AG09319 (cell line): Measurements from ENCODE around the gene KIF12.

Experiments used
- DNase-seq: peaks from one replicate; pipeline ENCODE4 v3.0.0-alpha.2; 2010; ENCODE audit warnings: low read depth; ENCODE audit errors: extremely low read depth
- CTCF ChIP-seq: IDR thresholded peaks from 2 replicates; pipeline ENCODE4 v1.5.1; 2011; ENCODE audit warnings: low read depth, mild to moderate bottlenecking, inconsistent platforms, low read length, moderate library complexity

Gene KIF12

DNA sequence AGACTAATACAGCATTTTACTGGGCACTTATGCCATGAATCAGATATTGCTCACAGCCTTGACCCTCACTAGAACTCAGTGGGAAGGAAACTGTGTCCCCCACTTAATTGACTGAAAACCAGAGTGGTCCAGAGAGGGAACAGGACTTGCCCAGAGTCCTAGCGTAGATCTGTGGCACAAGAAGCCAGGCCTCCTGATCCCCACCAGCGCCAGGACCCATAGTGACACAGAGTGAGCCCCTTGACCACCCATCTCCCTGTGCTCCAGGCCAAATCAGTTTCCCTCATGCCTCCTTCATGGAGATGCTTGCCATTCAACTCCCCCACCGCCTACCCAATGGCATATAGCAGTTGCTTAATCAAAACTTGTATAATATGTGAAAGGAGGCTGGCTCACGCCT, 8.3 kb downstream of the KIF12 start:
- DNase-seq, result no peak
- TF ChIP-seq CTCF, result no peak

DNA sequence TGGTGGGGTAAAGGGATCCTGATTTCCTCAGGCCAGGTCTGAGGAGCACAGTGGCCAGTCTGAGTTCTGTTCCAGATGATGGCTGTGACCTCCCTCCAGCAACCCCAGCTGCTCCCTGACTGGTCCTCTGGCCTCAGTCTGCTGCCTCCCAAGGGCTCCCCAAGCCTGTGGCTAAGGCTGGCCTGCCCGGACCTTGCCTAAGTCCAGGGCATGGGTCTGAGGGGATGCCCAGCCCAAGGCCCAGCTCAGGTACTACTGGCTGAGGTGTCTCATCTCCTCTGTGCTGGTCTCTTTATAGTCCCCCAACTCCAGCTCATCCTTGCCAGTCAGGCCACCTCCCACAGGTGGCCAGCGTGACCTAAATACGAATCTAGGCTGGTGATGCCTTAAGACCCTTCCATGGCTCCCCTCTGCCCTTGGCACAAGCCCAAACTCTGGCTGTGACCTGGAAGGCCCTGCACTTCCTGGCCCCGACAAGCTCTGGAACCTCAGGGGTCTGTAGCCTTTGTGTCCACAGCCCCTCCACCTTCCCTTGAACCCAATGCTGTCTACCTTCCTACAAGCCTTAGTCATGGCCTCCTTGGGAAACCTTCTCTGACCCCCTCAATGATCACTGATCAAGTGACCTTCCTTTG, 9.8 kb downstream of the KIF12 start:
- TF ChIP-seq CTCF, result no peak
- no peak for DNase-seq

- no peak for DNase-seq
- no peak for TF ChIP-seq CTCF
Observed at GRCh38 chr9:114088571-114089170, 10.4 kb downstream of the KIF12 start.

- DNase-seq, result no peak
- no peak for TF ChIP-seq CTCF
Observed at GRCh38 chr9:114087721-114088120, 11.4 kb downstream of the KIF12 start.

DNA sequence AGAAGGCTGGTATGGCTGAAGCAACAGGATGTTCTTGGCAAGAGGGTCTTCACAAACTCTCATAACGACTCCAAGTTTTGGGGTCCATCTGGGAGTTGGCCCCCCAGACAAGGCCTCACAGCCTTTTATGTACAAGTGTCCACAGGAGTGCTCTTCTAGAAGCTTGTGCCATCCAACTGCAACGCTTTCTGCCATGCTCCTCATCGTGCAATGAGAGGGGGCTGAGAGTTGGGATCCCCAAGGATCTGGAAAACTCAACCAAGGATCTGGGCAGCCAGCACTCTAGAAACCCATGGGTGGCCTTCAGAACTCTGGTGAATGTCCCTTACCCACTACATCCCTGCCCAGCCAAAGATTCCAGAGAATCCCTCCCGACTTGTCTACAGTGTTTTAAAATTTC, 12.5 kb downstream of the KIF12 start:
- TF ChIP-seq CTCF, result no peak
- no peak for DNase-seq

DNA sequence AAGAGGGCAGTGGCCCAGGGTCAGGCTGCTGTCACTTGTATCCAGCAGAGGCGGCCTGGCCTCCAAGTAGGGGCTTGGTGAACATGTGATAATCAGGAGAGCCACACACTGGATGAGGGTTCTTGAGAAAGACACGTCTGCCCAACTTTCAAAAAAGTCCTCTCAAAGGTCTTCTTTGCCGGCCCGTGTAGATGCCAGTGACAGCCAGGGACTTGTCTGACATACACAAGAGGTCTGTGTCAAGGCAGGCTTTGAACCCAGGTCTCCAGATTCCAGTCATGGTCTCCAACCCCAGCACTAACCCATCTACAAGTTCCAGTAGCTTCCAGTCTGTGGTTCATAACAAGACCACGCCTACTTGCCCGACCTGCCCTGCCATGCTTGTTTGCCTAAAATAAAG, 13.1 kb downstream of the KIF12 start:
- DNase-seq, result no peak
- no peak for TF ChIP-seq CTCF

- no peak for TF ChIP-seq CTCF
- DNase-seq, result no peak
Observed at GRCh38 chr9:114085387-114085789, 13.7 kb downstream of the KIF12 start.
